Gastrocnemius medialis (tissue), 4 donors: ENCODE results near the gene PIEZO1.

ENCODE experiments used
- POLR2A ChIP-seq, 2 donors: fragments of 450-650 bp; IDR thresholded peaks; one replicate each; pipeline ENCODE4 v1.6.1; 2017; ENCODE audit warnings: antibody characterized with exemption in 2 of 2, mild to moderate bottlenecking in 2 of 2, moderate library complexity in 2 of 2
- TF ChIP-seq, protein P1 (sequence below), 5 experiments: fragments of 450-650 bp in 3 of 5; fragments of 200-600 bp in 2 of 5; sonication (generic) in 2 of 5; IDR thresholded peaks in 4 of 5; conservative IDR thresholded peaks in 1 of 5; 1 replicate in 4 of 5; 2 replicates in 1 of 5; pipeline ENCODE4 v1.5.1; 2016 to 2019; ENCODE audit warnings: antibody characterized with exemption in 5 of 5, mild to moderate bottlenecking in 3 of 5, moderate library complexity in 3 of 5

GRCh38 chr16:88734361-88734728 lies 50.7 kb downstream of the PIEZO1 start:
- TF ChIP-seq, protein P1, sequence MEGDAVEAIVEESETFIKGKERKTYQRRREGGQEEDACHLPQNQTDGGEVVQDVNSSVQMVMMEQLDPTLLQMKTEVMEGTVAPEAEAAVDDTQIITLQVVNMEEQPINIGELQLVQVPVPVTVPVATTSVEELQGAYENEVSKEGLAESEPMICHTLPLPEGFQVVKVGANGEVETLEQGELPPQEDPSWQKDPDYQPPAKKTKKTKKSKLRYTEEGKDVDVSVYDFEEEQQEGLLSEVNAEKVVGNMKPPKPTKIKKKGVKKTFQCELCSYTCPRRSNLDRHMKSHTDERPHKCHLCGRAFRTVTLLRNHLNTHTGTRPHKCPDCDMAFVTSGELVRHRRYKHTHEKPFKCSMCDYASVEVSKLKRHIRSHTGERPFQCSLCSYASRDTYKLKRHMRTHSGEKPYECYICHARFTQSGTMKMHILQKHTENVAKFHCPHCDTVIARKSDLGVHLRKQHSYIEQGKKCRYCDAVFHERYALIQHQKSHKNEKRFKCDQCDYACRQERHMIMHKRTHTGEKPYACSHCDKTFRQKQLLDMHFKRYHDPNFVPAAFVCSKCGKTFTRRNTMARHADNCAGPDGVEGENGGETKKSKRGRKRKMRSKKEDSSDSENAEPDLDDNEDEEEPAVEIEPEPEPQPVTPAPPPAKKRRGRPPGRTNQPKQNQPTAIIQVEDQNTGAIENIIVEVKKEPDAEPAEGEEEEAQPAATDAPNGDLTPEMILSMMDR (IDR thresholded peaks at IDR 0.05 in 4 of 5, conservative IDR thresholded peaks at IDR 0.05 in 1 of 5), result no peak
- TF ChIP-seq POLR2A (IDR thresholded peaks at IDR 0.05), result no peak
